Mucosa of descending colon (tissue), 3 donors: Measurements from ENCODE around the gene SPPL3. TPM values are rescaled to one million over a fixed set of nuclear protein-coding genes. Genes with fewer than 3 reads are reported as not detected.
A peak's percentile ranks its signal among the peaks of the same experiment; 100 is the strongest.

Experiments used
- ATAC-seq: fragments of 200-7000 bp; cut with Tn5 transposase; one replicate; pipeline ENCODE4 v1.9.1; 2020; ENCODE audit warnings: mild to moderate bottlenecking, moderate library complexity
- DNase-seq, 3 donors: peaks; one replicate each; pipeline ENCODE4 v3.0.0-alpha.2; 2020
- H3K36me3 ChIP-seq: fragments of 200-600 bp; one replicate; pipeline ENCODE4 v1.8.0; 2021; ENCODE audit warnings: low read depth, mild to moderate bottlenecking
- H3K4me1 ChIP-seq: fragments of 200-600 bp; one replicate; pipeline ENCODE4 v1.8.0; 2021; ENCODE audit warnings: low read depth, mild to moderate bottlenecking
- H3K4me3 ChIP-seq: fragments of 200-600 bp; one replicate; pipeline ENCODE4 v1.8.0; 2021; ENCODE audit warnings: mild to moderate bottlenecking
- H3K9me3 ChIP-seq: fragments of 200-600 bp; one replicate; pipeline ENCODE4 v1.8.0; 2021; ENCODE audit warnings: mild to moderate bottlenecking
- CTCF ChIP-seq: fragments of 200-600 bp; IDR thresholded peaks from one replicate; pipeline ENCODE4 v1.8.0; 2022; ENCODE audit warnings: antibody characterized with exemption, mild to moderate bottlenecking
- intact Hi-C, 2 donors: fragments of 100-400 bp; cut with DNase I in 1 of 2; cut with micrococcal nuclease in 1 of 2; formaldehyde crosslinking; loops; one replicate each; pipeline versions ENCODE4 v1.11.0 to v1.11.1; 2022; cut with DNase I, micrococcal nuclease
- total RNA-seq, 3 donors: library from RNA; stranded (reverse); fragmentation: NEBNext Ultra II Directional in 2 of 3; extraction: Animal tissue kit (Norgen Biotek cat#: 25700) in 2 of 3; gene quantifications; one replicate each; pipeline versions ENCODE4 v1.2.1 to v1.2.4, GENCODE V29; 2021 to 2023
- donor health status: DM: no; HTN: no; CAD: no; lungs with moderate emphysema.
- donor health status: DM: no; HTN: no; CAD: no.
- donor health status: DM: no; HTN: yes; CAD: no.

The SPPL3 gene
- total RNA-seq, 3 donors from 2014 or later, result 51.8 to 72.1 (median 65.6) TPM

DNA sequence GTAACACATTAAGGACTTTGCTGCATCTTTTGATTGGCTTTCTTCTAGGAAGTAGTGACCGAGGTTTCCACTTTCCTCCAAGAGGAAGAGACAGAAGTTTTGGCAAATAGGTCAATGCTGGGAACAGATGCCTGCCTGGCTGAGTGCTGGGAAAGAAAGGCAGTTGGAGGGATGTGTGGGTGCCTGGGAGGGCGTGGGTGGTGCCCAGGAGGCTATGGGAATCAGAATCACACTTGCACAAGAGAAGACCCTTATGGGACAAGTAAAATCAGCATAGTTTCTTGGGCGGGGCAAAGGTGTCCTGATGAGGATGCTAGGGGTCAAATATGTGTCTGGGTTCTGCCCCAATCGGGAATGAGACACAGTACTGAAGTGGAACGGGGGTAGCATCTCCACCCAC, 179.4 kb downstream of the SPPL3 start:
- Histone ChIP-seq H3K9me3 (no peaks in the 10 kb centered on the region), H3K4me1 (peaks cover 24% of the 10 kb centered on the region), H3K4me3 (no peak overlapping the region), H3K36me3 (no peaks in the 10 kb centered on the region)
- TF ChIP-seq CTCF, result no peak
- intact Hi-C loops, result loop anchor here in 1 of 2 donors (5.0 kb wide), 1 partner anchor 77 kb away; no protein-coding TSS in a partner anchor
- DNase-seq (no peak), ATAC-seq (no peak)

DNA sequence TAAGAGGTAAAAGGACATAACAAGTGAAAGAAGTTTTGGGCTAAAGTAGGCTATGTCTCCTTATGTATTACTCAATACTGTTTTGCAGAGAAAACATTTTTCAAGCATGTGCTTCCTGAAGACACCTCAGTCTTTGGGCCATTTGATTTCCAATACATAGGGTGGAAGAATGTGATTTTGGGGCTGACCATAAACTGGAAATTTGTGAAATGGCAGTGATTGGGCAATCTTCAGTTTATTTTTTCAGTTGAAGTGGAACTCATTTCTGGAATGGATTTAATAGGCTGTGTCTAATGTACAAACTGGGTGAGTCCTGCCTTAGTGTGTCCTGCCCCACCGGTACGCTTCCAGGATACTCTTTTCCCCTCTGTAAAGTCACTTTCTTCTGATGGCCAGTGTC, 181.4 kb downstream of the SPPL3 start:
- Histone ChIP-seq H3K4me3 (no peak overlapping the region), H3K4me1 (peaks cover 34% of the 10 kb centered on the region), H3K36me3 (no peaks in the 10 kb centered on the region), H3K9me3 (no peaks in the 10 kb centered on the region)
- ATAC-seq (no peak), DNase-seq (no peak)
- no peak for TF ChIP-seq CTCF
- intact Hi-C loops, result loop anchor here in 1 of 2 donors (5.0 kb wide), 1 partner anchor 75 kb away; no protein-coding TSS in a partner anchor

- TF ChIP-seq CTCF, result no peak
- intact Hi-C loops, result loop anchor here in 1 of 2 donors (5.0 kb wide), 1 partner anchor 75 kb away; no protein-coding TSS in a partner anchor
- peaks cover 28% of the 10 kb centered on the region for H3K4me1 ChIP-seq
- no peaks in the 10 kb centered on the region for H3K36me3 ChIP-seq
- ATAC-seq (no peak), DNase-seq (no peak)
- H3K9me3 ChIP-seq, result no peaks in the 10 kb centered on the region
- H3K4me3 ChIP-seq, result no peak overlapping the region
Measured at GRCh38 chr12:120721866-120722265, 182.3 kb downstream of the SPPL3 start.

GRCh38 chr12:120720987-120721801, 183.0 kb downstream of the SPPL3 start:
- Histone ChIP-seq H3K9me3 (no peaks in the 10 kb centered on the region), H3K4me1 (peaks cover 28% of the 10 kb centered on the region), H3K36me3 (no peaks in the 10 kb centered on the region), H3K4me3 (no peak overlapping the region)
- DNase-seq (no peak), ATAC-seq (no peak)
- intact Hi-C loops, result loop anchor here in 1 of 2 donors (5.0 kb wide), 1 partner anchor 74 kb away; no protein-coding TSS in a partner anchor
- TF ChIP-seq CTCF, result no peak

- ATAC-seq (peak; percentile 31), DNase-seq (no peak)
- Histone ChIP-seq H3K4me3 (no peak overlapping the region), H3K4me1 (peaks cover 28% of the 10 kb centered on the region), H3K36me3 (no peaks in the 10 kb centered on the region), H3K9me3 (no peaks in the 10 kb centered on the region)
- TF ChIP-seq CTCF, result no peak
- intact Hi-C loops, result loop anchor here in 1 of 2 donors (5.0 kb wide), 1 partner anchor 73 kb away; no protein-coding TSS in a partner anchor
Measured at GRCh38 chr12:120720234-120720986, 183.7 kb downstream of the SPPL3 start.
